Astrocyte of the spinal cord (primary cell): ENCODE measurements around the gene SPEF1.

Source experiments
- DNase-seq: peaks from one replicate; pipeline ENCODE4 v3.0.0; 2011; ENCODE audit warnings: low read depth, low spot score
- H3K4me3 ChIP-seq: 2 replicates; pipeline ENCODE4 v1.5.1; 2011; ENCODE audit warnings: low read depth, mild to moderate bottlenecking, low read length, moderate library complexity
- CTCF ChIP-seq: IDR thresholded peaks from 2 replicates; pipeline ENCODE4 v1.5.1; 2012; ENCODE audit warnings: low read depth, mild to moderate bottlenecking, low read length, inconsistent platforms
- in situ Hi-C: cut with HindIII; loops from 2 replicates; pipeline ENCODE4 v1.10.0; 2017; ENCODE audit warnings: low sequenced_read_pairs

SPEF1 gene

GRCh38 chr20:3738111-3739053 lies 42.9 kb downstream of the SPEF1 start:
- DNase-seq: no peak
- in situ Hi-C loops: no loop called here
- TF ChIP-seq CTCF: no peak
- no peak overlapping the region for H3K4me3 ChIP-seq

GRCh38 chr20:3735768-3736167 lies 45.5 kb downstream of the SPEF1 start:
- no peak for DNase-seq
- H3K4me3 ChIP-seq: no peak overlapping the region
- TF ChIP-seq CTCF: no peak
- in situ Hi-C loops: no loop called here

- in situ Hi-C loops: no loop called here
- no peak for TF ChIP-seq CTCF
- no peak overlapping the region for H3K4me3 ChIP-seq
- DNase-seq: no peak
Measured at GRCh38 chr20:3734111-3734843, 47.0 kb downstream of the SPEF1 start.

- H3K4me3 ChIP-seq: no peak overlapping the region
- in situ Hi-C loops: no loop called here
- no peak for DNase-seq
- no peak for TF ChIP-seq CTCF
Measured at GRCh38 chr20:3733119-3733995, 47.9 kb downstream of the SPEF1 start.

GRCh38 chr20:3732327-3733118 lies 48.7 kb downstream of the SPEF1 start, which contains the start of gene HSPA12B:
Gene HSPA12B, plus strand, starts transcription at chr20:3732685. Its CDS starts 5,990 bp downstream, at chr20:3738675.
- no peak for TF ChIP-seq CTCF
- H3K4me3 ChIP-seq: no peak within 1 kb of the TSS
- in situ Hi-C loops: no loop called here
- DNase-seq: no peak
